ENCODE results near the gene TBCEL.

GRCh38 chr11:121129362-121130340 lies 105.7 kb downstream of the TBCEL start:
- no peak for TF ChIP-seq CTCF (conservative IDR thresholded peaks at IDR 0.05 in 1 of 2, IDR thresholded peaks at IDR 0.05 in 1 of 2; ENCODE audit: low read depth in 1 of 2, low read length in 2 of 2)
- no peak for TF ChIP-seq EZH2 (IDR thresholded peaks at IDR 0.05; ENCODE audit: low read length, missing control alignments)
